GM12878 (cell line): ENCODE data around the gene CDKL4. TPM values are rescaled to one million over a fixed set of nuclear protein-coding genes. Genes with fewer than 3 reads are reported as not detected.
"Not testable (repeated sequence)": the region's sequence is repeated elsewhere in the genome, so short reads cannot be mapped to it uniquely, and the experiment has no call there.

Experiments used
- ATAC-seq: fragments of 200-7000 bp; cut with Tn5 transposase; 3 replicates; pipeline ENCODE4 v1.9.1; 2020; ENCODE audit warnings: mild to moderate bottlenecking, moderate library complexity
- BruUV-seq: library from RNA; stranded (reverse); fragments of 400-500 nt; replicated peaks from 2 replicates; lab custom pipeline; 2021; lab: Mats Ljungman, UMichigan
- CTCF ChIA-PET: fragments of 300-600 bp; sonication (Branson Sonifier 250); formaldehyde crosslinking; extraction: SDS; loops from one replicate; lab custom pipeline; 2021; ENCODE audit warnings: inconsistent platforms; lab: Yijun Ruan, JAX
- POLR2A ChIA-PET: fragments of 350-600 bp; formaldehyde crosslinking; extraction: SDS; loops from one replicate; lab custom pipeline; 2021; ENCODE audit warnings: inconsistent platforms; lab: Charles Lee
- RAD21 ChIA-PET: fragments of 300-600 bp; sonication (Branson Sonifier 250); formaldehyde crosslinking; loops from one replicate; lab custom pipeline; 2023; ENCODE audit warnings: antibody characterized with exemption; ENCODE audit not compliant: unreplicated experiment; lab: Charles Lee
- SMC1A ChIA-PET: fragments of 300-600 bp; sonication (Branson Sonifier 250); formaldehyde crosslinking; loops from one replicate; lab custom pipeline; 2023; ENCODE audit not compliant: unreplicated experiment, uncharacterized antibody; lab: Charles Lee
- DNase-seq: peaks from one replicate; pipeline ENCODE4 v3.0.0-alpha.2; 2011; ENCODE audit warnings: low read depth, low spot score
- FAIRE-seq: peaks from 3 replicates; lab custom pipeline; 2011; peaks lifted over from hg19 to GRCh38; lab: Jason Lieb, UNC
- H2AFZ ChIP-seq: 2 replicates; pipeline ENCODE4 v1.6.0; 2011; ENCODE audit warnings: low read depth, low read length, control low read depth; ENCODE audit not compliant: control insufficient read depth
- H3K27ac ChIP-seq: 2 replicates; pipeline ENCODE4 v1.5.1; 2011; ENCODE audit warnings: control low read depth; ENCODE audit not compliant: control insufficient read depth, insufficient read depth
- H3K27me3 ChIP-seq, 2 experiments: replicated peaks in 1 of 2; 2 replicates each; pipeline versions ENCODE4 v1.6.0 to v1.6.1; 2011; ENCODE audit warnings: low read length in 1 of 2; ENCODE audit not compliant: control insufficient read depth in 2 of 2, insufficient read depth in 2 of 2
- H3K36me3 ChIP-seq, 2 experiments: 2 replicates each; pipeline ENCODE4 v1.5.1; 2011; ENCODE audit warnings: low read length in 1 of 2; ENCODE audit not compliant: control insufficient read depth in 2 of 2, insufficient read depth in 2 of 2
- H3K4me1 ChIP-seq: 2 replicates; pipeline ENCODE4 v1.6.1; 2011; ENCODE audit warnings: mild to moderate bottlenecking, low read length, moderate library complexity, mixed read lengths; ENCODE audit not compliant: control insufficient read depth, insufficient read depth
- H3K4me2 ChIP-seq: 2 replicates; pipeline ENCODE4 v1.6.0; 2011; ENCODE audit warnings: control low read depth; ENCODE audit not compliant: control insufficient read depth, insufficient read depth
- H3K4me3 ChIP-seq: fragments of 200-600 bp; sonication (generic); 2 replicates; pipeline ENCODE4 v1.5.1; 2016
- H3K79me2 ChIP-seq: 2 replicates; pipeline ENCODE4 v1.6.0; 2011; ENCODE audit warnings: low read length; ENCODE audit not compliant: control insufficient read depth, insufficient read depth
- H3K9ac ChIP-seq: 2 replicates; pipeline ENCODE4 v1.8.0; 2011; ENCODE audit warnings: low read length, control low read depth, mixed read lengths; ENCODE audit not compliant: control insufficient read depth, insufficient read depth
- H3K9me3 ChIP-seq: replicated peaks from 3 replicates; pipeline ENCODE4 v1.5.1; 2011; ENCODE audit warnings: mild to moderate bottlenecking, low read length; ENCODE audit not compliant: control insufficient read depth, insufficient read depth
- H4K20me1 ChIP-seq: 2 replicates; pipeline ENCODE4 v1.6.0; 2011; ENCODE audit not compliant: control insufficient read depth, insufficient read depth
- JUNB ChIP-seq: IDR thresholded peaks from 2 replicates; pipeline ENCODE4 v1.6.1; 2016; ENCODE audit warnings: antibody characterized with exemption, mild to moderate bottlenecking
- MTA3 ChIP-seq: IDR thresholded peaks from 2 replicates; pipeline ENCODE4 v1.6.1; 2012; ENCODE audit warnings: low read length, inconsistent platforms, borderline replicate concordance
- WGBS: methylation state at CpG from one replicate; pipeline ENCODE4 v1.1.6; 2016; ENCODE audit warnings: low lambda C conversion rate; ENCODE audit not compliant: insufficient replicate concordance, insufficient coverage; ENCODE audit errors: missing lambda C conversion rate; 5-methylcytosine and 5-hydroxymethylcytosine counted together
- in situ Hi-C: fragments of 300-500 bp; cut with MboI; formaldehyde crosslinking; loops from 9 replicates; pipeline ENCODE4 v1.14.3; 2018; ENCODE audit warnings: mixed read lengths
- intact Hi-C: fragments of 100-400 bp; cut with micrococcal nuclease; formaldehyde crosslinking; loops from one replicate; pipeline ENCODE4 v1.14.2; 2022; ENCODE audit not compliant: unreplicated experiment
- polyA plus RNA-seq, 11 experiments: library from polyadenylated mRNA; depleted of rRNA in 4 of 11; unstranded in 6 of 11; stranded (reverse) in 5 of 11; fragments of >200 nt; fragmentation: Nextera tagmentation in 4 of 11; fragmentation: Illumina TruSeq in 1 of 11; extraction: Ambion mirVana in 4 of 11; extraction: Trizol in 1 of 11; gene quantifications; 1 replicate in 1 of 11; 2 replicates in 10 of 11; pipeline versions ENCODE4 v1.2.1 to v1.2.3, GENCODE V29; 2011 to 2016; ENCODE audit warnings: inconsistent platforms in 2 of 11, missing spikeins in 2 of 11, low read depth in 1 of 11
- total RNA-seq, 4 experiments: library from RNA; depleted of rRNA in 3 of 4; stranded (reverse); fragments of >200 nt in 3 of 4; fragmentation: Illumina TruSeq in 1 of 4; extraction: Trizol in 1 of 4; gene quantifications; 2 replicates each; pipeline versions ENCODE4 v1.2.1 to v1.2.3, GENCODE V29; 2013 to 2021

The CDKL4 gene
- total and polyA plus RNA-seq, 10 of the 15 experiments (the other 5 are each of a cell fraction or from before 2014, with no cell fraction given) = not detected

DNA sequence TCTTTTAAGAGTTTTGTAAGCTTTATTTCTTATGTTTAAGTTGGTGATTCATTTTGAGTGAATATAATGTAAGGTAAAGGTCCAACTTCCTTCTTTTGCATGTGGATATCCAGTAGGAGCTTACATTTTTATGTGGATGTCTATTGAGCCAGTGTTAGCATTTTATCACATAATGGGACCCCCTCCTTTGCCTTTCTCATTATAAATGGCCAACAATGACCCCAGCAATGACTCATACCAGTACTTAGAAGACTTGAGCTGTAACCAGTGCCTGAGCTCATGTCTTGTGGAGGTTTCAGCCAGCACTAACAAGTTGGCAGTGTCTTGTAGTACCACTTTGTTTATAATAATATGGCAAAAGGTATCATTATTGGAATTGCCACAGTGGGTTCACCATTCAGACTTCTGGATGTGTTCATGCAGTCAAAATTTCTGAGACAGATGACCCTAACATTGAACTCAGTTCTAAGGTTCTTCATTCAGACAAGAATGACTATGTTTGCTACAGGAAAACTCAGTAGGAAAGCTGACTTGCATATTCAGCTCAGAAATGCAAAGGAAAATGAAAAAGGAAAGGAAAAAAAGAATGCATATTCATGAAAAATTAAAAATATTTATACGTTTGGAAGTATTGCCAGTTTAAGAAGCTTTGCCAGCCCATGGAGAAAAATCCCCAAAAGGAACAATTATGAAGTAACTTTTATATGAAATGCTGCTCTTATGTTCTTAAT is 41.0 kb downstream of the CDKL4 start:
- no peaks in the 10 kb centered on the region for H3K79me2 ChIP-seq
- CTCF ChIA-PET = interaction anchor here (0.6 to 1.3 kb wide), 2 partner anchors 71 to 141 kb away, joined by 3 to 5 read pairs; no protein-coding TSS in a partner anchor
- H3K4me2 ChIP-seq = no peak overlapping the region
- RAD21 ChIA-PET = no interaction called here
- SMC1A ChIA-PET = interaction anchor here (1.3 kb wide), 1 partner anchor 9 kb away, joined by 4 read pairs; no protein-coding TSS in a partner anchor
- intact Hi-C loops (no loop called here), in situ Hi-C loops (no loop called here)
- no peaks in the 10 kb centered on the region for H3K27me3 ChIP-seq
- H3K36me3 ChIP-seq = no peaks in the 10 kb centered on the region
- no peak for DNase-seq
- H3K4me1 ChIP-seq = no peaks in the 10 kb centered on the region
- H2AFZ ChIP-seq = no peak overlapping the region
- TF ChIP-seq JUNB = peak; percentile 16; the same call in 1 of the 2 replicates
- no peak for TF ChIP-seq MTA3
- no peaks in the 10 kb centered on the region for H3K9me3 ChIP-seq
- H3K27ac ChIP-seq = no peak overlapping the region
- WGBS = 8% methylated on average over 1 of the region's 1 CpG
- no peak for FAIRE-seq
- no TSS peak for BruUV-seq
- peak; percentile 33; the same call in 1 of the 3 replicates for ATAC-seq
- no peak overlapping the region for H3K9ac ChIP-seq
- POLR2A ChIA-PET = no interaction called here
- no peak overlapping the region for H3K4me3 ChIP-seq
- no peaks in the 10 kb centered on the region for H4K20me1 ChIP-seq

DNA sequence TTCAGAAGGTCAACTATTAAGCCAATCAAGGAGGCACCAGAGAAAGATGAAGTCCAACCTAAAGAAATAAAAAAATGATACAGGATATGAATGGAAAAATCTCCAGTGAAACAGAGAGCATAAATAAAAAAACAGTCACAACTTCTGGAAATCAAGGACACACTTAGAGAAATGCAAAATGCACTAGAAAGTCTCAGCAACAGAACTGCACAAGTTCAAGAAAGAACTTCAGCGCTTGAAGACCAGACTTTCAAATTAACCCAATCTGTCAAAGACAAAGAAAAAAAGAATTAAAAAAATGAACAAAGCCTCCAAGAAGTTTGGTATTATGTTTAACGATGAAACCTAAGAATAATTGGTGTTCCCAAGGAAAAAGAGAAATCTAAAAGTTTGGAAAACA is 46.8 kb downstream of the CDKL4 start:
- H3K36me3 ChIP-seq, H3K4me1 ChIP-seq, H3K27me3 ChIP-seq, H3K4me3 ChIP-seq, H3K79me2 ChIP-seq, ATAC-seq, FAIRE-seq, H2AFZ ChIP-seq, in situ Hi-C loops, H3K27ac ChIP-seq, H4K20me1 ChIP-seq, RAD21 ChIA-PET, H3K9me3 ChIP-seq, intact Hi-C loops, CTCF ChIA-PET, SMC1A ChIA-PET, DNase-seq, POLR2A ChIA-PET, H3K9ac ChIP-seq, H3K4me2 ChIP-seq, BruUV-seq: not testable (repeated sequence)
- 85% methylated on average over 2 of the region's 2 CpGs for WGBS
